Chondrocyte (in vitro differentiated cells): ENCODE results near the gene RMDN2. TPM values are rescaled to one million over a fixed set of nuclear protein-coding genes. Genes with fewer than 3 reads are reported as not detected.
A peak's percentile ranks its signal among the peaks of the same experiment; 100 is the strongest.

Experiments used
- DNase-seq: peaks from one replicate; pipeline ENCODE4 v3.0.0; 2021; ENCODE audit warnings: mixed read lengths, low spot score
- H3K27ac Mint-ChIP-seq: one replicate; pipeline ENCODE4 v1.8.0; 2021; ENCODE audit warnings: mild to moderate bottlenecking, moderate library complexity, mixed read lengths; ENCODE audit not compliant: unreplicated experiment
- H3K27me3 Mint-ChIP-seq: 2 replicates; pipeline ENCODE4 v1.8.0; 2021; ENCODE audit warnings: low read depth, mixed read lengths
- H3K36me3 Mint-ChIP-seq: 2 replicates; pipeline ENCODE4 v1.8.0; 2021; ENCODE audit warnings: low read depth, mixed read lengths
- H3K4me1 Mint-ChIP-seq: 2 replicates; pipeline ENCODE4 v1.8.0; 2021; ENCODE audit warnings: low read depth, mild to moderate bottlenecking, mixed read lengths
- H3K4me3 Mint-ChIP-seq: one replicate; pipeline ENCODE4 v1.8.0; 2021; ENCODE audit warnings: mild to moderate bottlenecking, moderate library complexity, mixed read lengths; ENCODE audit not compliant: unreplicated experiment
- H3K9me3 Mint-ChIP-seq: 2 replicates; pipeline ENCODE4 v1.8.0; 2021; ENCODE audit warnings: low read depth, mixed read lengths
- CTCF ChIP-seq: fragments of 200-600 bp; sonication (generic); IDR thresholded peaks from 2 replicates; pipeline ENCODE4 v1.5.0; 2021; ENCODE audit warnings: antibody characterized with exemption, mild to moderate bottlenecking, moderate library complexity
- long read RNA-seq: library from polyadenylated mRNA; stranded (forward); transcript quantifications from one replicate; pipeline ENCODE4 v2.0.0, GENCODE V29; 2021
- total RNA-seq: library from RNA; stranded (reverse); gene quantifications from 3 replicates; pipeline ENCODE4 v1.2.1, GENCODE V29; 2021

The RMDN2 gene, protein sequence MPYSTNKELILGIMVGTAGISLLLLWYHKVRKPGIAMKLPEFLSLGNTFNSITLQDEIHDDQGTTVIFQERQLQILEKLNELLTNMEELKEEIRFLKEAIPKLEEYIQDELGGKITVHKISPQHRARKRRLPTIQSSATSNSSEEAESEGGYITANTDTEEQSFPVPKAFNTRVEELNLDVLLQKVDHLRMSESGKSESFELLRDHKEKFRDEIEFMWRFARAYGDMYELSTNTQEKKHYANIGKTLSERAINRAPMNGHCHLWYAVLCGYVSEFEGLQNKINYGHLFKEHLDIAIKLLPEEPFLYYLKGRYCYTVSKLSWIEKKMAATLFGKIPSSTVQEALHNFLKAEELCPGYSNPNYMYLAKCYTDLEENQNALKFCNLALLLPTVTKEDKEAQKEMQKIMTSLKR
- 8.1 to 13.2 TPM (median 8.2 TPM) in 3 replicates for total RNA-seq
- long read RNA-seq, transcript RMDN2-202 (11 exons, 1,381 nt) = major isoform, 8 of 12 reads
- long read RNA-seq, partial matches to known transcripts = 1 of 12 reads
- long read RNA-seq, other reads (novel, unspliced or antisense) = 3 of 12 reads

DNA sequence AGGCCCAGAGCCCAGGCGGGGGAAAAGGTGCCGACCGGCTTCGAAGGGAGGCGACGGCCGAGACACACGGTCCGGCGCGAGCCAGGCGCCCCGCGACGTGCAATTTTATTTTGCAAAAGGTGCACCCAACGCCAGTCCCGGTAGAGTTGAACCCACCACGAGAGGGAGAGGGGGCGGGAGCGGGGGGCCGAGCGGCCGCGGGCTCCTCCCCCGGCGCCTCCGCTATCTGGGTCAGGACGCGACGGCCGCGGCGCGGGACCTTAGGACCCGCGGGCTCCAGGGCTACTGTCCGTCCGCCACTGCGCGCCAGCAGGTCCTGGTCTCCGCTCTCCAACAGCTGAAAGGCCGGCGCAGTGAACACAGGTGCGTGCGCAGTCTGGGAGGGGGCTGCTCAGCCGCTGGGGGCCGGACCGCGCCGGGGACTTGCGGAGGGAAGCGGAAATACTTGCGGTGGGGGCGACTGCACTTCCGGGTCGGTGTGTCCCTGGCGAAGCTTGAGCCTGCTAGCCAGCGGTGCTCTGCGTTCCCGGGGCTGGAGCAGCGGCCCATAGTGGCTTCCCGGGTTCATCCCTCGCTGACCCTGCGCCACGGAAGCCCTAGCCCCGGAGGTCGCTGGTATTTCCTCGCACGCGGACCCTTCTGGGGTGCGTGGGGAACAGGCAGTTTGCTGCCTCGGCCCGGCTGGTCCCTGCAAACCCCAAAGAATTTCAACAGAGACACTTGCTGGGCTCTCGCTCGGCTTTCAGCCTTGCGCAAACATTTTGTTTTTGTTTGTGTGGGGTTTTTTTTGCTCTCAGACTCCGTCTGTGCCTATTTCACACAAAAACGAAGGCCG is at the start of gene RMDN2:
Gene RMDN2 (plus strand): TSS at position 225 of the 835 bp plus-strand sequence. CDS start 3,991 bp downstream, outside the sequence.
- H3K9me3 Mint-ChIP-seq = no peaks in the 10 kb centered on the region
- H3K27me3 Mint-ChIP-seq = no peaks in the 10 kb centered on the region
- peak within 1 kb of the TSS; percentile 89 for H3K4me3 Mint-ChIP-seq
- H3K36me3 Mint-ChIP-seq = peaks cover 2% of the 10 kb centered on the region
- peak within 1 kb of the TSS; percentile 92 for H3K27ac Mint-ChIP-seq
- peaks cover 34% of the 10 kb centered on the region for H3K4me1 Mint-ChIP-seq
- peak; percentile 25 for TF ChIP-seq CTCF
- DNase-seq = peak; percentile 96

GRCh38 chr2:37875403-37875906 is 49.6 kb upstream of the RMDN2 start:
- no peak overlapping the region for H3K27ac Mint-ChIP-seq
- TF ChIP-seq CTCF = no peak
- no peak for DNase-seq
- peaks cover 47% of the 10 kb centered on the region for H3K4me1 Mint-ChIP-seq
- no peaks in the 10 kb centered on the region for H3K9me3 Mint-ChIP-seq
- H3K36me3 Mint-ChIP-seq = no peaks in the 10 kb centered on the region
- H3K4me3 Mint-ChIP-seq = no peak overlapping the region
- peaks cover 3% of the 10 kb centered on the region for H3K27me3 Mint-ChIP-seq

- peaks cover 39% of the 10 kb centered on the region for H3K4me1 Mint-ChIP-seq
- no peaks in the 10 kb centered on the region for H3K9me3 Mint-ChIP-seq
- no peaks in the 10 kb centered on the region for H3K36me3 Mint-ChIP-seq
- H3K27ac Mint-ChIP-seq = no peak overlapping the region
- TF ChIP-seq CTCF = no peak
- H3K27me3 Mint-ChIP-seq = peaks cover 3% of the 10 kb centered on the region
- H3K4me3 Mint-ChIP-seq = no peak overlapping the region
- no peak for DNase-seq
Observed at GRCh38 chr2:37876227-37876626, 48.9 kb upstream of the RMDN2 start.

DNA sequence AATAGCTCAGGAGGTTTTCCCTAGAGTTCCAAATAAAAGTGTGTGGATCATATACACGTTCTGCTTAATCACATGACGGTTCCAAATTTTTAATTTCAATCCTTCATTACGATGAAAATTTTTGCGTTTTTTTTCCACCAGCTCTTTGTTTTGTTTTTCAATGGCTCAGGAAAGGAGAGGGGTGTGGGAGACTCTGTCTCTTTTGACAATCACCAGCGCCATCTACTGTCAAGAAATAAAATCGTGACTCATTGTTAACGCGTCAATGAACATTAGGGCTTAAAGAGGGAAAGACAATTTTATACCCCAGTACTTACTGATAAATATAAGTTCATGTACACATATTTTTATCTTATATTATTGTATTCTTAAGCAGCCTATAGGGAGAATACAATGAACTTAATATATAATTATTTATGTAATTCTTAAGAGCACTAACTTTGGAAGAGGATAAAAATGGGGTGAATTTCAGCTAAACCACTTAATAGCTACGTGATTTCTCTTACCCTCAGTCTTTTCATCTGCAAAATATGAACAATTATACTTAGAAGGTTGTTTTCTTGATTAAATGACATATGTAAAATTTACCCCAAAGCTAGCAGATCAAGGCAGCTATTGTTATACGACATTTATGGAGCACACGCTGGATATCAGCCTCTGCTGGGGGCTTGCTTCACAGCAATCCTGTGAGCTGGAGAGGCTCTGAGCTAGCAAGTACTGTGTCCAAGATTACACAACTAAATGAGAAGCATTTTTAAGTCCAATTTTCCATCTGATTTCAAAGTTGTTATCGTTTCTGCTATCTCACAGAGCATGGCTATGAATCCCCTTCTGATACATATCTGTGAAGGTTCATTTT is 47.4 kb upstream of the RMDN2 start:
- no peak overlapping the region for H3K27ac Mint-ChIP-seq
- H3K9me3 Mint-ChIP-seq = no peaks in the 10 kb centered on the region
- H3K27me3 Mint-ChIP-seq = peaks cover 4% of the 10 kb centered on the region
- no peaks in the 10 kb centered on the region for H3K36me3 Mint-ChIP-seq
- peaks cover 24% of the 10 kb centered on the region for H3K4me1 Mint-ChIP-seq
- no peak for DNase-seq
- TF ChIP-seq CTCF = peak; percentile 95
- peak overlapping the region; percentile 38 for H3K4me3 Mint-ChIP-seq
